DOHH2 (cell line): ENCODE results near the gene IQCC.

Source experiments
- EZH2phosphoT487 ChIP-seq: fragments of 200-600 bp; sonication (generic); IDR thresholded peaks from 2 replicates; pipeline ENCODE4 v1.6.1; 2017; ENCODE audit warnings: borderline replicate concordance, mild to moderate bottlenecking, antibody characterized with exemption, low read length, moderate library complexity, mixed read lengths
- TF ChIP-seq, protein P1 (sequence below): fragments of 200-600 bp; sonication (generic); IDR thresholded peaks from one replicate; pipeline ENCODE4 v1.5.1; 2014; ENCODE audit warnings: antibody characterized with exemption, mild to moderate bottlenecking, low read depth, low read length; ENCODE audit not compliant: poor library complexity, severe bottlenecking

DNA sequence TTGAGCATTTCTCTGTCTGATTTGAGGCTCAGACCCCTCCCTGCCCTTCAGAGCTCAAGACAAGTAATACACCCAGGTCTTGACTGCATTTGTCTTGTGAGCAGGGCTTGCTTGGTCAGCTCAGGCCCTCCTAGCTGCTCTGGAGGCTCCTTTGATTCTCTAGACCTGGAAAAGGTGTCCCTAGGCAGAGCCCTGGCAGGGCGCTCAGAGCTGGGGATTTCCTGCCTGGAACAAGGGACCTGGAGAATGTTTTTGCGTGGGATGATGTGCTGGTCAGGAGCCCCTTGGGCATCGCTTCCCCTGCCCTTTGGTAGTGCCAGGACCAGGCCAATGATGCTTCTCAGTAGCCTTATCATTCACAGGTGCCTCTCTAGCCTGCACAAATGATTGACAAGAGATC is 9.9 kb upstream of the IQCC start:
- TF ChIP-seq, protein P1, sequence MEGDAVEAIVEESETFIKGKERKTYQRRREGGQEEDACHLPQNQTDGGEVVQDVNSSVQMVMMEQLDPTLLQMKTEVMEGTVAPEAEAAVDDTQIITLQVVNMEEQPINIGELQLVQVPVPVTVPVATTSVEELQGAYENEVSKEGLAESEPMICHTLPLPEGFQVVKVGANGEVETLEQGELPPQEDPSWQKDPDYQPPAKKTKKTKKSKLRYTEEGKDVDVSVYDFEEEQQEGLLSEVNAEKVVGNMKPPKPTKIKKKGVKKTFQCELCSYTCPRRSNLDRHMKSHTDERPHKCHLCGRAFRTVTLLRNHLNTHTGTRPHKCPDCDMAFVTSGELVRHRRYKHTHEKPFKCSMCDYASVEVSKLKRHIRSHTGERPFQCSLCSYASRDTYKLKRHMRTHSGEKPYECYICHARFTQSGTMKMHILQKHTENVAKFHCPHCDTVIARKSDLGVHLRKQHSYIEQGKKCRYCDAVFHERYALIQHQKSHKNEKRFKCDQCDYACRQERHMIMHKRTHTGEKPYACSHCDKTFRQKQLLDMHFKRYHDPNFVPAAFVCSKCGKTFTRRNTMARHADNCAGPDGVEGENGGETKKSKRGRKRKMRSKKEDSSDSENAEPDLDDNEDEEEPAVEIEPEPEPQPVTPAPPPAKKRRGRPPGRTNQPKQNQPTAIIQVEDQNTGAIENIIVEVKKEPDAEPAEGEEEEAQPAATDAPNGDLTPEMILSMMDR = no peak
- no peak for TF ChIP-seq EZH2phosphoT487
